GM12892 (cell line): ENCODE results near the gene CCL4.
A peak's percentile ranks its signal among the peaks of the same experiment; 100 is the strongest.
"Not testable (repeated sequence)": the region's sequence is repeated elsewhere in the genome, so short reads cannot be mapped to it uniquely, and the experiment has no call there.

ENCODE experiments used
- DNase-seq: peaks from one replicate; pipeline ENCODE4 v3.0.0; 2011; ENCODE audit not compliant: insufficient read length
- FAIRE-seq: peaks from 2 replicates; lab custom pipeline; 2011; peaks lifted over from hg19 to GRCh38; lab: Jason Lieb, UNC
- POLR2A ChIP-seq: IDR thresholded peaks from 2 replicates; pipeline ENCODE4 v1.6.1; 2011; ENCODE audit warnings: low read depth, low read length, control low read depth
- POLR2AphosphoS5 ChIP-seq: IDR thresholded peaks from 2 replicates; pipeline ENCODE4 v1.6.1; 2011; ENCODE audit warnings: low read depth, low read length, control low read depth
- TAF1 ChIP-seq: IDR thresholded peaks from 2 replicates; pipeline ENCODE4 v1.6.1; 2011; ENCODE audit warnings: low read depth, mild to moderate bottlenecking, control low read depth, low read length, borderline replicate concordance

The CCL4 gene

DNA sequence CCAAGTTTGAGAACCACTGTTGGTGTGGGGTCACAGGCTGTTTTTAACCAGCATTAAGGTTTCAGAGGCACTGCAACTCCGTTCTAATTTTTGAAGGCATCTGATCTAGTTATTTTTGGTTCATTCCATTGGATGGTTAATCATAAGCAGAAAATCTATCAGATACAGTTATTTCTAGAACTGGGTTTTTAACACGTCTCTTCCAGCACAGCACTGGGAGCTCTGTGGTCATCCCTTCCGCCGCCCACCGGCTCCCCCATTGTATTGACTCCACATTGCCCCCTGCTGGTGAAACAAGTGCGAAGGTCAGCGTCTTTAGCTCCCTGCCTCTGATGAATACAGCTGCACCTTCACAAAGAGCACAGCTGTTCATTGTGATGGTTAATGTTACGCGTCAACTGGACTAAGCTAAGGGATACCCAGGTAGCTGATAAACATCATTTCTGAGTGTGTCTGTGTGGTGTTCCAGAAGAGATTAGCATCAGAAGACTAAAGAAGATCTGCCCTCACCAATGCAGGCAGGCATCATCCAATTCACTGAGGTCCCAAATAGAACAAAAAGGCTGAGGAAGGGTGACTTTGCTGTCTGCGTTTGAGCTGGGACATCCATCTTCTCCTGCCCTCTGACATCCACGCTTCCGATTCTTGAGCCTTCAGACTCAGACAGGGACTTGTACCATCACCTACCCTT, 31.1 kb upstream of the CCL4 start:
- TF ChIP-seq POLR2AphosphoS5 (no peak), POLR2A (no peak), TAF1 (no peak)
- DNase-seq (peak; percentile 41), FAIRE-seq (no peak)

DNA sequence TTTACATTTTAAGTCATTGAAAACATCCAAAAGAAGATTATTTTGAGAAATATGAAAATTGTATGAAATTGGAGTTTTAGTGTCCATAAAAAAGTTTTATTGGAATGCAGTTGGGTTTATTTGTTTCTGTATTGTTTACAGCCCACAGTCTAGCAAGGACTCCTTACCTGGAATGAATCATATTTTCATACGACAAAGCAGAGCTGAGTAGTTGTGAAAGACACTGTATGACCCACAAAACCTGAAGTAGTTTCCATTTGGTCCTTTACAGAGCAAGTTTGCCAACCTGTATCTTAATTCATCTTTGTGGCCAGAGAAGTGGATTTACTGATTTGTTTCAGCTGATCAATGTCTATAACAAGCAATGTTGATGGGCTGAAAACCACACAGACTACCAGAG, 29.3 kb upstream of the CCL4 start:
- DNase-seq: no peak
- FAIRE-seq: no peak
- TF ChIP-seq POLR2AphosphoS5 (no peak), POLR2A (no peak), TAF1 (no peak)

DNA sequence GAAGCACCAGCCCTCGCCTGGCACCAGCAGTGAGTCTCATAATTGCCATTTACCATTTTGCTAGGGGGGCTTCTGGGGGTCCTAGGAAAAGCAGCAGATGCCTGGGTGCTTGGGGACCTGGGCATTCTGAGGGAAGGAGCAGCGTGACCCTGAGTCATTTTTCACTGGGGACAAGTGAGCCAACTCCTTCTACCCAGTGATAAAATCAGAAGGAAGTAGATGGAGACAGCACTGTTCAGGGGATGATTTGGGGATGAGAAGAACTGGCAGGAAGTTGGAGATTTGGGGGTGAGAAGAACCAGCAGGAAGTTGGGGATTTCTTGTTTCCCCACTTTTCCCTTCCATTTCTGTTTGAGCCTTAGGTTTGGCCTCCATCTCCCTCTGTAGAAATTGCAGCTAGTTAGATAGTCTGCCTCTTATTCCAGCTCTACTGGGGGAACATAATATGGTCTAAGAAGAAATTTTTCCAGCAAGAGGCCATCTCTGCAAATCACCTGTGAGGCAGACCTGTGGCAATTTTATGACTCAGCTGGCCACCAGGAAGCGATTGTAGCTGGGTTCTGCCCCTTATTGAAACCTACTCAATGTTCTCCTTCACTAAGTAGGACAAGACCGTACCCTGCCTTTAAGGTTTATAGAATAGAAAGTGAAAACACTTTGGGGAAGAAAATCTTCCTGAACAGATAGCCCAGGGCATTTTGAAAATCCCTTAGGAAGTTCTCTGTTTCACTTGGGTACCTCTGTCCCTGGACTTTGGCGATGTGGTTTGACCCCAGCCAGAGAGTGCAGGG, 21.8 kb upstream of the CCL4 start:
- DNase-seq: not testable (repeated sequence)

DNA sequence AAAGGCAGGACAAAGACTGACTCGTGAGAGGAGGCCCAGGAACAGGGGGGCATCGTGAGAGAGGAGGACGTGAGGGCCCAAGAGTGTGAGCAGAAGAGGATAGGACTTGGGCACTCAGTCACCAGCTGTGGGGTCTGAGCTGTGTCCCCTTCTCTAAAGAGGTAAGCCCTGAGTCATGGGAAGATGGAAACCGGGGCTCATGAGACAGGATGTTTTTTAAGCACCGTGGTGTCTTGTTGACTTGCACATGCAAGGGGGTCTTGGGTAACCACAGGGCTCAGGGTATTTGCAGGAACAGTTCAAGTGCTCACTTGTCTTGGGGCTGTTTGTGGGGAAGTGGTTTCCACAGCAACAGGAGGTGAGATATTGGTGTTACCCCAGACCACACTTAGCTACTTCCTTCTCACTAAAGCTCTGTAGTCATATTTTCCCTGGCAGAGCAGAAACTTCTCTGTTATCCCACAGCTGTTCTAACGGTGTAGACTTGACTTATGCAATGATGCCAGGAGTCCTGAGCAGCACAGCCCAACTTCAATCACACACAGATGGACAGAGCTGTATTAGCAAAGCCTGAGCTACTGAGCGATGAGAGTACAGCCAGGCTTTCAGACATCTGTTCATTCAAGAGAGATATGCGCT, 21.0 kb upstream of the CCL4 start:
- FAIRE-seq, DNase-seq: not testable (repeated sequence)

More for the DNA sequence above, 21.8 kb upstream of the CCL4 start:
- not testable (repeated sequence) for FAIRE-seq

DNA sequence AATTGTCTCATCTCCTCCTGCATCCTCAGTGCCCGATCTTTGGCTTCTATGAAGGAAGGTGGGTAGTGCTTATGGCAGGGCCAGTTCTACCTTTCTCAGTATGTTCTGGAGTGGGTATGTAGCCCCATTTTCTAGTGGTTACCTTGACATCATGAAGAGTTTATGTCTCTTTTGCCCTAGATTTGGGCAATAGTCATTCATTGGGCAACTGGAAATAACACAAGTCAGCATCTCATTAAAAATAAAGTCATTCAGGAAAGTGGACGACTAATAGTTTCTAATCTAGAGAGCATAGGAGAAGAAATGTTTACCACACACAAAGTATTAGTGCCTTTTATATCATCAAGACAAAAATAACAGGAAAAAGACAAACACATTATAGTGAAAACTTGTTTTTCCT, 19.9 kb upstream of the CCL4 start:
- DNase-seq, FAIRE-seq: not testable (repeated sequence)

DNA sequence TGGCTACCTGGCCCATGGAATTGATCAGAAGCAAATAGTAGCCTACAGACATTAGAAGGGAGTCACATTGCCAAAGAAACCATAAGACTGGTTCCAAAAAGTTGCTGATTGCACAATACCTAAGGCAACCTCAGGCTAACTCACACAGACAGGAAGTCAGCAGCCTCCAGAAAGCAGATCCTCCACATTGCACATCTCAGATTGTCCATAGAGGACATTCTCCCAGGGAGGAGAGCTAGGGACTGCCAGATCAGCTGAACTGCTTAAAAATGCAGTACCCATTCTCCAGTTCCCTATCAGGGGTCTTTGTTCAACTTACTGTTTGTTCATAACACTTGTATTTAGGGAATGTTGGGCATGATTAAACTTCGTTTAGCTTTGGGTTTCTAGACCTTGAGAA, 17.9 kb upstream of the CCL4 start:
- FAIRE-seq (no peak), DNase-seq (no peak)
- TF ChIP-seq POLR2AphosphoS5 (no peak), TAF1 (no peak), POLR2A (no peak)

DNA sequence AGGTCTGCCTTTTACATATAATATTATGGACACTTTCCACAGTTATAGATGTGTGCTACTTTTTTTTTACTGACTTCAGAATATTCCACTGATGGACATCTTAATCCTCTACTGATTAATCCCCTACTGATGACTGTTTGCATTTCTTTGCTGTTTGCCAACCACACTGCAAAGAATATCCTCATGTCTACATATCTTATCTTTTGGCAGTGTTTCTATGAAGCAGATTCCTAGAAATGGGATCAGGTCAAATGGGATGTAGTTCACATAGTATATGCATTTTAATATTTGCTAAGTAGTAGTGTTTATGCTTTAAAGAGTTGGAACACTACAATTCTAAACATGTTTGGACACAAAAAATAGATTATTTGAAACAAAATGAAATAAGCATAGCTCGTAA, 16.8 kb upstream of the CCL4 start:
- TF ChIP-seq POLR2AphosphoS5: peak; percentile 4; the same call in 1 of the 2 replicates
- no peak; the same call in 1 of the 2 replicates for TF ChIP-seq POLR2A
- FAIRE-seq: no peak
- DNase-seq: no peak

DNA sequence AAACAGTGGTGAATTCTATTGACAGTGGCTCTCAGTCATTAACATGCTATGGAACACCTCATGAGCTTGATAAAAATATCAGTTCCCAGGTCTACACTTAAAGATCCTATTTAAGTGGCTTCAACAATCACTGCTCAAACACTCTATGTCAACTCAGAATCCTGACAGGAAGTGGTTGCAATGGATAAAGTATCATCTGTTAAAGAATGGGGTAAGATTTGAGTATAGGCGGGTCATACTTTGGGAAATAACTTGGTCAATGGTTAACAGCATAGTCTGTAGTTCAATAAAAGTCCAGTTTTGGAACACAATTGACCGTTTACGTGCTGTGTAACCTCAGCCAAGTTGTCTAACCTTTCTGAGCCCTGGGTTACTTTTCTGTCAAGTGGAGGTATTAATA, 16.2 kb upstream of the CCL4 start:
- peak; percentile 63; the same call in 1 of the 2 replicates for TF ChIP-seq POLR2A
- 0 out of 2 replicates have a peak, but pooled peaks have one; percentile 56 for TF ChIP-seq POLR2AphosphoS5
- FAIRE-seq, DNase-seq: not testable (repeated sequence)

DNA sequence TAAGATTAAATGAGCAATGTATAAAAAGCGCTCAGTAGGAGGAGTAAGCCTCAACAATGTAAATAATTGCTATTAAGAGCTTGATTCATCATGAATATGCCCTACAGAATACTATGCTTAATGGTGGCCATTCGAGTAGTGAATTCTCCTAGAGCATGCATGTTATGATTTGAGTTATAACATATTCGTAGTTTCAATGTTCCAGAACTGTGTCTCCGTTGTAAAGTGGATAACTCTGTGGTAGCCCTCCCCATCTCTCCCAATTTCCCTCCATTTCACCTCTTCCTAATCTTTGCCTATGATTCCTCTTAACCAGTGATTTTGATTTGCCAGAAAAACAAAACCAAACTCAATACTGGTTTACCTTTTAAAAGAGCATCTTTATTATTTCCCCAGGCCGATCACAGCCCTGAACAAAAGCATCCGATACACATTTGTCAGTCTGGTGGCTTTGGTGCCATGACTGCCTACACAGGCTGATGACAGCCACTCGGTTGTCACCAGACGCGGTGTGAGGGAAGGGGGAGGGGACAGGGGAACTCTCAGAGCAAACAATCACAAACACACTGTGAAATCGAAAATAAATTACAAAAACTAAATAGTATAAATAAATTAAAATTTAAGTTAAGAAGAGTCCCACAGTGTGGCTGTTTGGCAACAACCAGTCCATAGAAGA, 15.6 kb upstream of the CCL4 start:
- TF ChIP-seq POLR2AphosphoS5 (peak; percentile 89), POLR2A (peak; percentile 77)
- not testable (repeated sequence) for DNase-seq, FAIRE-seq

DNA sequence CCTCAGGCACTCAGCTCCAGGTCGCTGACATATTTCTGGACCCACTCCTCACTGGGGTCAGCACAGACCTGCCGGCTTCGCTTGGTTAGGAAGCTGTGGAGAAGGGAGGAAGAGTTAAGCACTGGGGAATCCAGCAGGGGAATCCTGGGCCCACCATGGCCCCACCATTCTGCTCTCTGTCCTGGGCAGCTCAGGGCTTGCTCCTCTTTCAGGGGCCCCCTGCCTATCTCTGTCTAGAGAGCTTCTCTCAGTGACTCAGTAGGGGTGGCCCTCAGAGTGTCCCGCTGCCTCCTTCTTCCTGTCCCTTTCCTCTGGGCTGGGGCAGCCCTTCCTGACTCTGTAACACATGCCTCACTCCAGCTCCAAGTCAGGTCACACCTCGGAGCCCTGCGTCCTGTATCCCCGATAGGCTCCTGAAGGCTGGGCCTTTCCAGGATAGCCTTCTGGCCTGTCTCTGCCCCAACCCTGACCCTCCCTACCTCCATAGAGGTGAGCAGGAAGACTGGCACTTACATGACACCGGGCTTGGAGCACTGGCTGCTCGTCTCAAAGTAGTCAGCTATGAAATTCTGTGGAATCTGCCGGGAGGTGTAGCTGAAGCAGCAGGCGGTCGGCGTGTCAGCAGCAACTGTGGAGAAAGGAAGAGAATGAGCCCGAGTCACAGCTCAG, 14.8 kb upstream of the CCL4 start:
- DNase-seq: no peak
- TF ChIP-seq TAF1: no peak
- peak; percentile 58; the same call in 1 of the 2 replicates for TF ChIP-seq POLR2AphosphoS5
- peak; percentile 73; the same call in 1 of the 2 replicates for TF ChIP-seq POLR2A
- FAIRE-seq: no peak

DNA sequence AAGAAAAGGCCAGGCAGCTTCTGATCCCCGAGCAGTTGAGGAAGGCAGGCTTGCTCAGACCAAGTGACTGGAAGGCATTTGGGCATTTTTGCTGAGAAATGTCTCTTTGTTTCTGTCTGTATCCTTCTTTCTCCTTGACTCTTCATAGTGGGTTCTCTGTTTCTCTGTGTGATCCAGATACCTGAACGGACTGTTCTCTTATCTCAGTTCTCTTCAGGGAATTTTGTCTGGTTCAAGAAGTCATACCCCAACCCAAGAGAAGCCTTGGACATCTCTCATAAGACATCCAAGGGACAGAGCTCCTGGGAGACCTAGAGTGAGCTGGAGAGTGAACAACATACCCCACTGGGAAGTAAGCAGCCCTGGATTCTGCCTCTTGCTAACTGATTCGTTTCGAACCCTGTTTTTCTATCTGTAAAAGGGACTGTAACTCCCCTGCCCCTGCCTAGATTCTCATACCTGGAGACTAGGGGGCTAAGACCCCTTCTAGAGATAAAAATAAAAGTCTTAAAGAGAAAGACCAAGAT, 14.2 kb upstream of the CCL4 start:
- FAIRE-seq (no peak), DNase-seq (no peak)
- TF ChIP-seq TAF1: no peak
- TF ChIP-seq POLR2AphosphoS5: no peak
- no peak; the same call in 1 of the 2 replicates for TF ChIP-seq POLR2A
